ENCODE measurements around the gene BCAR3.
"Not testable (repeated sequence)": the region's sequence is repeated elsewhere in the genome, so short reads cannot be mapped to it uniquely, and the experiment has no call there.

The BCAR3 gene

DNA sequence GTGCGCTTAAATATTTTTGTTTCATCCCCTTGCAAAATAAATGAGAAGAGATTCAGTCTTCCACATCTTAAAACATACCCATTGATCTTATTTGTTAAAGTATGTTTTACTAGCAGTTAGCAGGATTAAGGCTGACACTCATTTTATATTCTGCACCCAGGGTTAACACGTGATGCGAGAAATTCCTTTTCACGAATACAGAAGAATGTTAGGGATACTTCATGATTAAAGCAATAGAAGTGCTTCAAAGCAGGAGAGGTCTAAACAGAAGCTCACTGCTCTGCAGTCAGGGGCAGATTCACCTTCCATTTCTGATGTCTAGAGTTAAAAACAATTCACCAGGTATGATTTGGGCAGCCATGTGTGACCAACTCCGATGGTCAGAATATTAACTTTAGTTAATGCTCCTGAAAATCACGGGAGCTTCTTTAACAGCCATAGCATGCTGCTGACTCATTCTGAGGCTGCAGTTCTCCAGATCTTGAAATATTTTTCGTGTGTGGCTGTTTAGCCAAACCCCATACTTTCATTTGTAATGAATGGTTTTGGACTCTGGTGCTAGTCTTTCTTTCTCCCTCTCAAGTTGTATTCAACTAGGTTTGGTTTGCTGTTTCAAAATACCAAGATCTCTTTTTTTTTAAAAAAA, 19.7 kb downstream of the BCAR3 start:
- Histone ChIP-seq H3K27me3 (ENCODE audit: insufficient read depth, insufficient read length) (no peaks in the 10 kb centered on the region), H3K9me3 (ENCODE audit: insufficient read depth, low read length) (peaks cover 6% of the 10 kb centered on the region; the same call in 1 of the 2 replicates), H3K4me3 (ENCODE audit: insufficient read length, low read depth) (no peak overlapping the region), H3K36me3 (ENCODE audit: insufficient read depth, insufficient read length, low read length) (peaks cover 54% of the 10 kb centered on the region), H3K4me1 (ENCODE audit: insufficient read depth, insufficient read length) (peaks cover under 1% of the 10 kb centered on the region), H3K9ac (ENCODE audit: insufficient read length, low read depth) (no peak overlapping the region)
- no peak for DNase-seq (ENCODE audit: low read depth, low spot score)
- TF ChIP-seq YY1 (IDR thresholded peaks at IDR 0.05; ENCODE audit: insufficient read depth, insufficient read length), result no peak
- no peak for TF ChIP-seq ZNF274 (IDR thresholded peaks at IDR 0.05; ENCODE audit: low read depth, low read length)
- TF ChIP-seq SUZ12 (IDR thresholded peaks at IDR 0.05; ENCODE audit: extremely low read depth, insufficient read depth, insufficient read length), result no peak

DNA sequence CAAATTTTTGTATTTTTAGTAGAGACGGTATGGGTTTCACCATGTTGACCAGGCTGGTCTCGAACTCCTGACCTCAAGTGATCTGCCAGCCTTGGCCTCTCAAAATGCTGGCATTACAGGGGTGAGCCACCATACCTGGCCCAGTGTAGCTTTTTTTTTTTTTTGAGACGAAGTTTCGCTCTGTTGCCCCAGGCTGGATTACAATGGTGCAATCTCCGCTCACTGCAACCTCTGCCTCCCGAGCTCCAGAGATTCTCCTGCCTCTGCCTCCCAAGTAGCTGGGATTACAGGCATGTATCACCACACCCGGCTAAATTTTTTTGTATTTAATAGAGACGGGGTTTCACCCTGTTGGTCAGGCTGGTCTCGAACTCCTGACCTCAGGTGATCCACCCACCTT, 20.3 kb downstream of the BCAR3 start:
- not testable (repeated sequence) for H3K9ac ChIP-seq (ENCODE audit: insufficient read length, low read depth); H3K4me3 ChIP-seq (ENCODE audit: insufficient read length, low read depth); H3K4me1 ChIP-seq (ENCODE audit: insufficient read depth, insufficient read length); H3K9me3 ChIP-seq (ENCODE audit: insufficient read depth, low read length); DNase-seq (ENCODE audit: low read depth, low spot score); H3K27me3 ChIP-seq (ENCODE audit: insufficient read depth, insufficient read length)
- peaks cover 54% of the 10 kb centered on the region for H3K36me3 ChIP-seq (ENCODE audit: insufficient read depth, insufficient read length, low read length)

DNA sequence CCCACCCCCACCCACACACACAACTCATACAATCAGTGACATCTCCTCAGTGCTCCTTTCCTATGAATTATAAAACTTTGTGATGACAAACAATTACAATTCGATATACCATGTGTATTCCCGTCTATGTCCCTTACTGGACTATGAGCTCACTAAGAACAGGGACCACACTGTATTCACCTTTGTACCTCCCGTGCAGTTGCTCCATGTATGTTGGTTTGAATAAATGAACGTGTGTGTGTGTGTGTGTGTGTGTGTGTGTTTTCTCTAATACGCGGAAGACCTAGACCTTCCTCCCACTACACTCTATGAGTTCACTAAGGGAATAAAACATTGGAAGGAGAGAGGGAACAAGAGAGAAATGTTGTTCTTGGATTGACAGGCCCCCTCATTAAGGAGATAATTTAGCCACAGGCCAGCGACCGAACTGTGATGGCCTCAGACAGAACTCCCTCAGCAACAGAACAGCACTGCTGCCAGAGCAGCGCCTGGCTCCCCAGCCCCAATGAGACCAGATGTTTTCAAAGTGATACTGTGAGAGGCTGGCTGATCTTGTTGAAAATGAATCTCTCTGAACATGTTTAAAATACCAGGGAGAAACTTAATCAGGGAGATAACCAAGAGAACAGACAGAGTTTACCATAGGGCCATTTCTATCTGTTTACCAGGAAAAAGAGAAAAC, 21.7 kb downstream of the BCAR3 start:
- TF ChIP-seq ZNF274 (IDR thresholded peaks at IDR 0.05; ENCODE audit: low read depth, low read length) (no peak), SUZ12 (IDR thresholded peaks at IDR 0.05; ENCODE audit: extremely low read depth, insufficient read depth, insufficient read length) (no peak), YY1 (IDR thresholded peaks at IDR 0.05; ENCODE audit: insufficient read depth, insufficient read length) (no peak)
- no peak for DNase-seq (ENCODE audit: low read depth, low spot score)
- H3K4me1 ChIP-seq (ENCODE audit: insufficient read depth, insufficient read length), result no peaks in the 10 kb centered on the region
- peaks cover 6% of the 10 kb centered on the region; the same call in 1 of the 2 replicates for H3K9me3 ChIP-seq (ENCODE audit: insufficient read depth, low read length)
- H3K36me3 ChIP-seq (ENCODE audit: insufficient read depth, insufficient read length, low read length), result peaks cover 61% of the 10 kb centered on the region
- no peak overlapping the region for H3K9ac ChIP-seq (ENCODE audit: insufficient read length, low read depth)
- no peaks in the 10 kb centered on the region for H3K27me3 ChIP-seq (ENCODE audit: insufficient read depth, insufficient read length)
- H3K4me3 ChIP-seq (ENCODE audit: insufficient read length, low read depth), result no peak overlapping the region

DNA sequence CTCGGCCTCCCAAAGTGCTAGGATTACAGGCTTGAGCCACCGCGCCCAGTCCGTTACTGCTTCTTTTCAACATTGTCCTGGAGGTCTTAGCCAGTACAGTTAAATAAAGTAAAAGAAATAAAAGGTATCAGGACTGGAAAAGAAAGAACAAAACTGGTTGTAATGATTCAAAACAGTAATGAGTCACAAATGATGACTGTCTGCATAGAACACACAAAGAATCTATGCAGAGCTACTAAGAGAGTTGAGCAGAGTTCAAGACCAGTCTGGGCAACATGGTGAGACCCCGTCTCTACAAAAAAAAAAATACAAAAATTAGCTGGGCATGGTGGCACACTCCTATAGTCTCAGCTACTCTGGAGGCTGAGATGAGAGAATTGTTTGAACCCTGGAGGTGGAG, 23.4 kb downstream of the BCAR3 start:
- TF ChIP-seq YY1 (IDR thresholded peaks at IDR 0.05; ENCODE audit: insufficient read depth, insufficient read length) (no peak), SUZ12 (IDR thresholded peaks at IDR 0.05; ENCODE audit: extremely low read depth, insufficient read depth, insufficient read length) (no peak)
- H3K4me1 ChIP-seq (ENCODE audit: insufficient read depth, insufficient read length), result no peaks in the 10 kb centered on the region
- peaks cover 4% of the 10 kb centered on the region; the same call in 1 of the 2 replicates for H3K9me3 ChIP-seq (ENCODE audit: insufficient read depth, low read length)
- no peak for DNase-seq (ENCODE audit: low read depth, low spot score)
- no peak overlapping the region for H3K4me3 ChIP-seq (ENCODE audit: insufficient read length, low read depth)
- peaks cover 70% of the 10 kb centered on the region for H3K36me3 ChIP-seq (ENCODE audit: insufficient read depth, insufficient read length, low read length)
- no peaks in the 10 kb centered on the region for H3K27me3 ChIP-seq (ENCODE audit: insufficient read depth, insufficient read length)
- H3K9ac ChIP-seq (ENCODE audit: insufficient read length, low read depth), result no peak overlapping the region

DNA sequence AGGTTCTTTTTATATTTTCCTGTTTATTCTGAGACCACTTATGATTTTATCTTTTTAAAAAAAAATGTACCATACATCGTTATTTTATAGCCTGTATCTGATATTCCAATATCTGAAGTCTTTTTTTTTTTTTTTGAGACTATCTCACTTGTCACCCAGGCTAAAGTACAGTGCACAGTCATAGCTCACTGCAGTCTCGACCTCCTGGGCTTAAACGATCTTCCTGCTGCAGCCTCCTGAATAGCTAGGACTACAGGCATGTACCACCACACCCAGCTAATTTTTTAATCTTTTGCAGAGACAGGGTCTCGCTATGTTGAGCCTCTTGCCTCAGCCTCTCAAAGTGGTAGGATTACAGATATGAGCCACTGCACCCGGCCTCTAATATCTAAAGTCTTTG, 25.1 kb downstream of the BCAR3 start:
- Histone ChIP-seq H3K36me3 (ENCODE audit: insufficient read depth, insufficient read length, low read length) (peaks cover 73% of the 10 kb centered on the region), H3K9ac (ENCODE audit: insufficient read length, low read depth) (no peak overlapping the region), H3K9me3 (ENCODE audit: insufficient read depth, low read length) (no peaks in the 10 kb centered on the region), H3K4me1 (ENCODE audit: insufficient read depth, insufficient read length) (no peaks in the 10 kb centered on the region), H3K4me3 (ENCODE audit: insufficient read length, low read depth) (no peak overlapping the region), H3K27me3 (ENCODE audit: insufficient read depth, insufficient read length) (no peaks in the 10 kb centered on the region)
- DNase-seq (ENCODE audit: low read depth, low spot score), result no peak
- TF ChIP-seq YY1 (IDR thresholded peaks at IDR 0.05; ENCODE audit: insufficient read depth, insufficient read length) (no peak), ZNF274 (IDR thresholded peaks at IDR 0.05; ENCODE audit: low read depth, low read length) (no peak), SUZ12 (IDR thresholded peaks at IDR 0.05; ENCODE audit: extremely low read depth, insufficient read depth, insufficient read length) (no peak)

DNA sequence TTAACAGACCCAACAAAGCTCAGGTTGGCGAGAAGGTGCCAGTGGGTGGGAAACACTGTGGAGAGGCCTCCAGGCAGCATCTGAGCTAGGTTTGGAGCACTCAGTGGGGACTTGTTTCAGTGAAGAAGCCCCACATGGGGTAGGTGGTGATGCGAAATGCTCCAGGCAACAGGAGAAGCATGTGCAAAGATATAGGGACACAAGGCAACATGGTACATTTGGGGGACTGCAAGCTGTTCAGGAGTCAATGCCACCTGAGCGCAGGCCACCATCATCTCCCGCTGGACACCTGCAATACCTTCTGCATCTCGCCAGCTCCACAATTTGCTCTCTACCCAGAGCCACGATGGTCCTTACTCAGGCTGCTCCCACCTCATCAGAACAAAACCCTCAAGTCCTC, 28.0 kb downstream of the BCAR3 start:
- DNase-seq (ENCODE audit: low read depth, low spot score), result no peak
- peaks cover 74% of the 10 kb centered on the region for H3K36me3 ChIP-seq (ENCODE audit: insufficient read depth, insufficient read length, low read length)
- H3K27me3 ChIP-seq (ENCODE audit: insufficient read depth, insufficient read length), result no peaks in the 10 kb centered on the region
- TF ChIP-seq YY1 (IDR thresholded peaks at IDR 0.05; ENCODE audit: insufficient read depth, insufficient read length) (no peak), ZNF274 (IDR thresholded peaks at IDR 0.05; ENCODE audit: low read depth, low read length) (no peak), SUZ12 (IDR thresholded peaks at IDR 0.05; ENCODE audit: extremely low read depth, insufficient read depth, insufficient read length) (no peak)
- H3K9ac ChIP-seq (ENCODE audit: insufficient read length, low read depth), result no peak overlapping the region
- H3K9me3 ChIP-seq (ENCODE audit: insufficient read depth, low read length), result no peaks in the 10 kb centered on the region
- no peak overlapping the region for H3K4me3 ChIP-seq (ENCODE audit: insufficient read length, low read depth)
- no peaks in the 10 kb centered on the region for H3K4me1 ChIP-seq (ENCODE audit: insufficient read depth, insufficient read length)

DNA sequence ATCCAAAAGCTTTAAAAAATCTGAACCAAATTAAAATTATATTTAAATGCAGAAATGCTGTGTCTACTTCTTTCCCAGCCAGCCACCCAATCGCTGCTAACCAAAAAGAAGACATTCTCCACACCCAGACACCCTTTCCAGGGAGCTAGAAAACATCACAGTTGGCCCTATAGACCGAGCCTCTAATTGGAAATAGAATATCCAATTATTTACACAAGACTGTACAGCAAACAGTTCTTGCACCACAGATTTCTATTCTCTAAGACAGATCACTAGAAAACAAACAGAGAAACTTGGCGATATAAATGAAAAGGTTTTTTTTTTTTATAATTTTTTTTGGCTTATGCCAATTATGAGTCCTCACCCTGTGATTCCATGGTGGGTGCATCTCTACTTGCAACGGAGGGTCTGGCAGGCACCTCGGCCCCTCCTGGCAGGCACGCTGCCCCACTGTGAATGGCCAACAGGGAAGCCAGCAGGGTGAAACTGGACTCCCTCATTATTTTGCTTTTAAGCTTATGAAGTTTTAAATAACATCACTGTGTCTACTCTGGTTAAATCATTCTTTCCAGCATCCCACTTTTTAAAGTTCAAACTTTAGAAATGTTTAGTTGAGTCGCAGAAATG, 29.2 kb downstream of the BCAR3 start:
- no peak for DNase-seq (ENCODE audit: low read depth, low spot score)
- H3K4me3 ChIP-seq (ENCODE audit: insufficient read length, low read depth), result no peak overlapping the region
- H3K9me3 ChIP-seq (ENCODE audit: insufficient read depth, low read length), result no peaks in the 10 kb centered on the region
- no peaks in the 10 kb centered on the region for H3K4me1 ChIP-seq (ENCODE audit: insufficient read depth, insufficient read length)
- no peaks in the 10 kb centered on the region for H3K27me3 ChIP-seq (ENCODE audit: insufficient read depth, insufficient read length)
- TF ChIP-seq SUZ12 (IDR thresholded peaks at IDR 0.05; ENCODE audit: extremely low read depth, insufficient read depth, insufficient read length) (no peak), ZNF274 (IDR thresholded peaks at IDR 0.05; ENCODE audit: low read depth, low read length) (no peak), YY1 (IDR thresholded peaks at IDR 0.05; ENCODE audit: insufficient read depth, insufficient read length) (no peak)
- no peak overlapping the region for H3K9ac ChIP-seq (ENCODE audit: insufficient read length, low read depth)
- peaks cover 71% of the 10 kb centered on the region for H3K36me3 ChIP-seq (ENCODE audit: insufficient read depth, insufficient read length, low read length)

Measured in NT2/D1 (cell line).